ENCODE results near the gene JAZF1. TPM values are rescaled to one million over a fixed set of nuclear protein-coding genes. Genes with fewer than 3 reads are reported as not detected.

The JAZF1 gene
- total and polyA plus RNA-seq, 2 of the 8 experiments (the other 6 are each of a cell fraction or from before 2014, with no cell fraction given): 2.6 to 21.8 TPM

DNA sequence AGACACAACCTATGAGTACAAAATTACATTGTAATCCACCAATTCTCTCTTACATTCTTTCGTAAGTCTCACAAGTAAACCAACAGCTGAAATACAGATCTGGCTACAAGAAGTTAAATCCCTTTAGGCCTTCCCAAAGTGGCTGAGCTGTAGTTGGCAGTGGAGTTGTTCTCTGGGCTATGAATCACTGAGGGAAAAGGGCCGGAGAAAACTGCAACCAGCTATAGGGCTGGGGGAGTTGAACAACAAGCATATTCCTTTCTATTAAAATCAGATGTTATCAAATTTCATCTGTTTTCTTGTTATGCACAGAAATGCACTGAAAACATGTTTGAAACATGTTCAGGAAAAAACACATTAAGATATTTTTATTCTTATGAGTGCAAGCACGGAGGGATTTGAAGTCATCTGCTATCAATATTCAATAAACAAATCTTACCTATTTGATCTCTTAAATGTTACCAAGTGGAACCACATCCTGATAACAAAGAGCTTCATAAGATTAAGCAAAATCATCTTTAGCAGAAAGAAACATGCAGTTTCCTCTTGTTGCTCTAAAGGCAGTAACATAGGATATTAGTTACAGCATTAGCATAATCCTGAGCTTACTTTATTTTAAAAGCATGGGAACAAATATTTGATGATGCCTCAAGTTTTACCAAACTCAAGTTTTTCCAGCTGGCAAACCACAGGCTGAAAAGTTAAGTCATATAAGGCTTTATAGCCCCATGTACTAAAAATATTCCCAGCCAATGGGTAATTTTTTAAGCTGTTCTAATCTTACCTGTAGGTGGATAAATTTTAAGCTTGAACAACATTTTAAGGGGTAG, 227.9 kb downstream of the JAZF1 start:
- no peak overlapping the region for H3K4ac ChIP-seq (replicated peaks; ENCODE audit: insufficient read length, low read depth, low read length)
- no peak overlapping the region for H3K27ac ChIP-seq (ENCODE audit: low read depth, low read length)
- no peak overlapping the region for H2AFZ ChIP-seq (ENCODE audit: low read length)
- H3K9ac ChIP-seq (replicated peaks in 1 of 4; ENCODE audit: extremely low read depth in 1 of 4, low read depth in 3 of 4, low read length in 3 of 4): no peak overlapping the region
- H3K9me3 ChIP-seq (ENCODE audit: insufficient read depth in 2 of 2, low read depth in 1 of 2, low read length in 1 of 2): no peaks in the 10 kb centered on the region
- no peaks in the 10 kb centered on the region for H3K4me1 ChIP-seq (replicated peaks in 1 of 4; ENCODE audit: control insufficient read depth in 3 of 4, insufficient read depth in 4 of 4, low read length in 3 of 4)
- H2BK20ac ChIP-seq (ENCODE audit: low read length): no peak overlapping the region
- no peak overlapping the region for H3K14ac ChIP-seq (ENCODE audit: insufficient read length)
- no peaks in the 10 kb centered on the region for H3K23me2 ChIP-seq (ENCODE audit: low read depth, low read length)
- H2BK12ac ChIP-seq (ENCODE audit: low read depth, low read length): no peak overlapping the region
- no peak overlapping the region for H3K4me3 ChIP-seq (ENCODE audit: extremely low read depth in 1 of 4, insufficient read depth in 2 of 4, low read depth in 3 of 4, low read length in 4 of 4)
- H3K18ac ChIP-seq (ENCODE audit: extremely low read depth, low read length): no peak overlapping the region
- H4K5ac ChIP-seq (ENCODE audit: insufficient read length, low read depth, low read length): no peak overlapping the region
- H4K8ac ChIP-seq (ENCODE audit: extremely low read depth, insufficient read depth, low read length): no peak overlapping the region
- H3K56ac ChIP-seq (replicated peaks; ENCODE audit: insufficient read length, low read depth, low read length): no peak overlapping the region
- no peak overlapping the region for H2AK5ac ChIP-seq (ENCODE audit: low read depth, low read length)
- no peak overlapping the region for H2BK5ac ChIP-seq (ENCODE audit: low read depth, low read length)
- WGBS, 2 experiments (ENCODE audit: extremely low coverage in 1 of 2, insufficient coverage in 1 of 2, insufficient read length in 1 of 2, insufficient replicate concordance in 2 of 2, low coverage in 1 of 2, low lambda C conversion rate in 2 of 2, missing lambda C conversion rate in 1 of 2): 92% methylated on average over 3 of the region's 3 CpGs; no CpG with 5 or more reads in 1 of the 2 experiments
- H3K36me3 ChIP-seq (ENCODE audit: control insufficient read depth in 2 of 4, insufficient read depth in 4 of 4, low read length in 3 of 4): no peaks in the 10 kb centered on the region
- FAIRE-seq (no peak), DNase-seq (ENCODE audit: low read depth in 1 of 2, low spot score in 2 of 2) (no peak)
- no peaks in the 10 kb centered on the region; the same call in 1 of the 2 replicates for H3K79me1 ChIP-seq (ENCODE audit: low read depth, low read length)
- H3K27me3 ChIP-seq (replicated peaks in 1 of 4; ENCODE audit: control insufficient read depth in 3 of 4, extremely low read depth in 1 of 4, insufficient read depth in 3 of 4, low read length in 3 of 4): no peaks in the 10 kb centered on the region
- ChIA-PET POLR2A (ENCODE audit: partially characterized antibody) (interaction anchor here (0.8 kb wide), 1 partner anchor 55 kb away, joined by 3 read pairs; no protein-coding TSS in a partner anchor), CTCF (ENCODE audit: partially characterized antibody) (interaction anchor here (0.9 to 2.0 kb wide), 5 partner anchors 13 to 175 kb away, joined by 3 to 5 read pairs (median 4); no protein-coding TSS in a partner anchor)
- H3K79me2 ChIP-seq (ENCODE audit: control insufficient read depth in 1 of 2, insufficient read depth in 2 of 2, low read length in 2 of 2): no peaks in the 10 kb centered on the region
- H3K4me2 ChIP-seq (ENCODE audit: insufficient read depth in 1 of 2, low read depth in 2 of 2, low read length in 2 of 2): no peak overlapping the region
- H4K91ac ChIP-seq (replicated peaks; ENCODE audit: insufficient read length, low read length): no peak overlapping the region
- H3K23ac ChIP-seq (ENCODE audit: insufficient read length): no peak overlapping the region
- H2BK120ac ChIP-seq (replicated peaks; ENCODE audit: low read depth, low read length): no peak overlapping the region
- H2BK15ac ChIP-seq (ENCODE audit: low read length): no peak overlapping the region
- TF ChIP-seq CREB1 (IDR thresholded peaks at IDR 0.05): no peak
- TF ChIP-seq CEBPB (IDR thresholded peaks at IDR 0.05; ENCODE audit: low read depth, low read length): no peak
- TF ChIP-seq PHF8 (conservative IDR thresholded peaks at IDR 0.05; ENCODE audit: low read depth, low read length): no peak
- no peak for TF ChIP-seq SIN3A (conservative IDR thresholded peaks at IDR 0.05 in 1 of 2, IDR thresholded peaks at IDR 0.05 in 1 of 2; ENCODE audit: low read depth in 1 of 2, low read length in 2 of 2)
- TF ChIP-seq JUN (IDR thresholded peaks at IDR 0.05; ENCODE audit: low read depth, low read length): no peak
- TF ChIP-seq EZH2 (IDR thresholded peaks at IDR 0.05; ENCODE audit: low read depth, low read length, severe bottlenecking): no peak
- peaks cover 0 to 1% of the 10 kb centered on the region in 2 experiments for H4K20me1 ChIP-seq (replicated peaks in 1 of 2; ENCODE audit: control insufficient read depth in 1 of 2, insufficient read depth in 2 of 2, low read length in 2 of 2)

Data from H1 (cell line).